GM03348 (cell line): Measurements from ENCODE around the gene TBC1D8.

Source experiments
- DNase-seq: peaks from one replicate; pipeline ENCODE4 v3.0.0; 2012; ENCODE audit warnings: low spot score

Gene TBC1D8

GRCh38 chr2:100997509-100998234, 153.5 kb downstream of the TBC1D8 start:
- DNase-seq: no peak

DNA sequence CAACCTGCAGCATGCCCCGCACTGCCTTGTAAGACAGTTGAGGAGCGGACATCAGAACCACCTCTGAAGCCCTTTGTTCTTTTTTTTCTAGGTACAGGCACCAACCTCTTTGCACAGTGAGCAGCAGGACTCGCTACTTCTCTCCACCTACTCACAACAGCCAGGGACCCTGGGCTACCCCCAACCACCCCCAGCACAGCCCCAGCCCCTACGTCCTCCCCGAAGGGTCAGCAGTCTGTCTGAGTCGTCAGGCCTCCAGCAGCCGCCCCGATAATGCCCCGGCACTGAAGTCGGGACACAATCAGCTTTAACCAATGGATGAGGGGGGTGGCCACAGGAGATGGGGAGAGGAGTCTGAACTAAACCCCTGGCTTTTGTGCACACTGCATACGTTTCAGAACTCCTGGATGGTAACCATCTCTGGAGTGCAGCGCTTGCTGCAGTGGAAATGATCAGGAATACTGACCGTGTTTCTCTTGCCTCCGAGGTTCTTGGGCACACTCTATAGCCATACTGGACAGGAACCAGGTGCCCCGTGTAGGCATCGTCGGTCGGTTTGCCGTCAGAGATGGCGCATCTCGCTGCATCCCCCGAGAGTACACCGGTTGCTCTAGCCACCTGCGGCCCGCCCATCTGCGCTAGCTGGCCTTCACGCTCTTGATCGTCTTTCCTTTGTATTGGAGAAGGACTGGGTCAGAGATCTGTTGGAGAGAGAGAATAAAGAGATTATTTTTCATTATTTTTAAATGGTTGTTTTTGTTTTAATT, 155.7 kb downstream of the TBC1D8 start:
- no peak for DNase-seq

- DNase-seq: no peak
Measured at GRCh38 chr2:100993294-100993693, 157.9 kb downstream of the TBC1D8 start.

DNA sequence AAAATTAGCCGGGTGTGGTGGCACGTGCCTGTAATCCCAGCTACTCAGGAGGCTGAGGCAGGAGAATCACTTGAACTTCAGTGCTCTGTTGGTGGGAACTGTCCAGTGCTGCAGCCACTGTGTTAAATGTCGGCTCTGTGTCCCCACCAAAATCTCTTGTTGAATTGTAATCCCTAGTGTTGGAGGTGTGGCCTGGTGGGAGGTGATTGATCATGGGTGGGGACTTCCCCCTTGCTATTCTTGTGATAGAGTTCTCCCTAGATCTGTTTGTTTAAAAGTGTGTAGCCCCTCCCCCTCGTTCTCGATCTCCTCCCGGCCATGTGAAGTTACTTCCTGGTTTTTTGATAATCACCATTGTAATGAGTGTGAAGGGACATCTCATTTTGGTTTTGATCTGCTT, 158.9 kb downstream of the TBC1D8 start:
- no peak for DNase-seq

DNA sequence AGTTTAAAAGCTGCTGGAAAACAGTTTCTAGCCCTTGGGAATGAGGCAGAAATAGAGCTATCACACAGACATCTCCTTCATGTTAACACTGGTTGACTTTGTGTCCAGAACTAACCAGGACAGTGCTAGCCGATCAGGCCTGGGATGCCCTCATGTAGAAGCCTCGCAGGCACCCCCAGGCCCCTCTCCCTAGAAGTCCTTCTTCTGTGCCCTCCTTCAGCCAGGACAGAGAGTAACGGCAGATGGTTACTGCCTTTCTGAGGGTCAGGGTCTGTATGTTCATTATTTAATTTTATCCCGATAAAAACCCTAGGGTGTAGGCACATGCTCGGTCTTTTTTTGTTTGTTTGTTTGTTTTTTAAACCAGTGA, 159.8 kb downstream of the TBC1D8 start:
- DNase-seq: no peak

GRCh38 chr2:100990650-100991403, 160.4 kb downstream of the TBC1D8 start:
- no peak for DNase-seq

GRCh38 chr2:100990166-100990565, 161.0 kb downstream of the TBC1D8 start:
- no peak for DNase-seq

DNA sequence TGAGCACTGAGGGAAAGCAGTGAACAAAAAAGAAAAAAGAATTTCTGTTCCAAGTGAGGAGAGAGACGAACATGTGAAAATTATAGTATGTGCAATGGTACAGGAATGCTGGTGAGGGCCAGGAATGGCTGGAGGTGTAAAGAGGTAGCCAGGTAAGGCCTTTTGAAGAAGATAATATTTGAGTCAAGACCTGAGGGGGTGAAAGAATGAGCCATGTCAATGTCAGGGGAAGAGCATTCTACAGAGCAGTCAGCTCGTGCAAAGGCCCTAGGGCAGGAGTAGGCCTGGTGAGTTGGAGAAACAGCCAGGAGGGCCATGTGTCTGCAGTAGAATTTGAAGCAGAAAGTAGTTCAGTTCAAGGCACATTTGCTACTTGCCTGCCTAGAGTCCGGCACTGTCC, 161.5 kb downstream of the TBC1D8 start:
- no peak for DNase-seq

DNA sequence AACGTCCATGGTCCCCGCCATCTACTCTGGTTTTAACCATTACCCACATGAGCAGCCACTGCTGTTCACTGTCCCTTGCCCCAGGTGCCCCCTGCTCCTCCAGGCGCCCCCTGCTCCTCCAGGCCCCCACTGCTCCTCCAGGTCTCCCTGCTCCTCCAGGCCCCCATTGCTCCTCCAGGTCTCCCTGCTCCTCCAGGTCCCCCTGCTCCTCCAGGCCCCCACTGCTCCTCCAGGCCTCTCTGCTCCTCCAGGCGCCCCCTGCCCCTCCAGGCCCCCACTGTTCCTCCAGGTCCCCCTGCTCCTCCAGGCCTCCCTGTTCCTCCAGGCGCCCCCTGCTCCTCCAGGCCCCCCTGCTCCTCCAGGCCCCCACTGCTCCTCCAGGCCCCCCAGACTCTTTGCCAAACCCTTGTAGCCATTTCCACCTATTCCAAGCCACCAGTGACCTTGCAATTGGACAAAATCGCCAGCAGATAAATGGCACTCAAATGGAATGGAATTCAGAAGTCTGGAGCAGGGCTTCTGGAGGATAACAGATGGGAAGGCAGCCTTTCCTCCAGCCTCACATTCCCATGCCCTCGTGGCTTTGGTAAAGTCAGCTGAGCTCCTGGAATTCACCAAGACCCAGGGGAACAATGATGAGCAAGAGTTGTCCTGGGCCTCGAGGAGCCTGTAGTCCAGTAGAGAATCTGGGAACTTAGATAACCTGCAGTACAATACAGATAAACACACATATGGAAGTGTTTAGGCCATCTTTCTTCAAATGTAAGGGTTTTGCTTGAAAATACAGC, 162.4 kb downstream of the TBC1D8 start:
- DNase-seq: peak; percentile 69

DNA sequence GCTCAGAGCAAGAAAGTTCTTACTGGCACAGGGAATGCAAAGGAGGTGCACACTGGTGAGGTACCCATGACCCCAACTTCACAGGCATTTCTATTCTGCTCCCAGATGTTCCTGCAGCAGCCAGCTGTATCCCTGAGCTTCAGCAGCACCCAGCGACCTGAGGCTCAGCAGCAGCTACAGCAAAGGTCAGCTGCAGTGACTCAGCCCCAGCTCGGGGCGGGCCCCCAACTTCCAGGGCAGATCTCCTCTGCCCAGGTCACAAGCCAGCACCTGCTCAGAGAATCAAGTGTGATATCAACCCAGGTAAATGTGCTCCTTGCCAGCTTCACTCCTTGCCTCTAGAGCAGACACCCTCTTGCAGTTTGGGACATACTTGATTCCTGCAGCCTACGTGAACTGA, 163.2 kb downstream of the TBC1D8 start:
- DNase-seq: no peak

- DNase-seq: no peak
Measured at GRCh38 chr2:100987536-100987935, 163.6 kb downstream of the TBC1D8 start.

GRCh38 chr2:100986157-100986556, 165.0 kb downstream of the TBC1D8 start:
- no peak for DNase-seq

DNA sequence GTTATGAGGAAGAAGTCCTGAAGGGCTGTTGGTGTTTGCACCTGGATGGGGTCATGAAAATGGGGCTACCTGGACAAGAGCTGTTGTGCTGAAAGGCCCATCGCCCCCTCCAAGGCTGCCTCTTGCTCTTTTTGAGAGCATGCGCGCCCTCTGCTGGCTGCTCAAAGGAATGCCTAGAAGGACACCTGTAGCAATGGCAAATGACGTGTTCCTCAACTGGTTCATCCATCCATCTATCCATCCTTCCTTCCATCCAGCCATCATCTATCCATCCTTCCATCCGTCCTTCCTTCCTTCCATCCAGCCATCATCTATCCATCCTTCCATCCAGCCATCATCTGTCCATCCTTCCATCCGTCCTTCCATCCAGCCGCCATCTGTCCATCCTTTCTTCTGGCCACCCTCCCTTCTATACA, 166.3 kb downstream of the TBC1D8 start:
- peak; percentile 79 for DNase-seq

- no peak for DNase-seq
Measured at GRCh38 chr2:100983684-100984310, 167.4 kb downstream of the TBC1D8 start.

DNA sequence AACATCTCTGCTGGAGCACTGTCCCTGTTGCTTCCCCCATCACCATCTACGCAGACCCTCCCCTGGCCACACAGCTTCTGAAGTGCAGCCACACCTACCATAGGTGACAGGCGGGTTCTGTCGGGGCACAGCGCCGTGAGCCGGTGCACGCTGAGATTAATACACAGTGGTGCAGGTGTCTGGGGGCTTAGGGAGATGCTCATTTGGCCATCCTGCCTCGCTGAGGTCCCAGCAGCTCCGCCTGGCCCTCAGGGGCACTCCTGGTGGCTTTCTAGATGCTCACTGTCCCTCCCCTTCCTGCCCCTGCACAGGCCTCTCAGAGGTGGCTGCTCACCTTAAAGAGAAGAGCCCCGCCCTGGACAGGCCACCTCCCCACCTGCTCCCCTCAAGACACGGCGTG, 168.0 kb downstream of the TBC1D8 start:
- no peak for DNase-seq

GRCh38 chr2:100982431-100982861, 168.7 kb downstream of the TBC1D8 start:
- DNase-seq: no peak

DNA sequence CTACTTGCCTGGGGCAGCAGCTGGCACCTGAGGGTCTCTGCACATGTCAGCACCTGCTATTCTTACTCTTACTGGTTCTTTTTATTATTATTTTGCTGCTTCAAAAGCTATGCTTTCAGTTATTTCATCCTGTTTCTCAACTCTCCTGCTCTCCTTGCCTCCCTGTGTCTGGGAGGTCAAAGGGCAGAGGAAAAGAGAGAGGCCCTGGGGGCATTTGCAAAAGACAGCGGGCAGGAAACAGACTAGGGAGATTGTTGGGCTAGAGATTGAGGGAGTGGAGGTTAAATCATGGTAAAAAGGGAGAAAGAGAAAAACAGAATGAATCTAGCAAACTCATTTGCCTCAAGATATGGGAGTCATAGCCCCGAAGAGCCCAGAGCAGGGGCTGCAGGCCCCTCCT, 170.2 kb downstream of the TBC1D8 start:
- no peak for DNase-seq

DNA sequence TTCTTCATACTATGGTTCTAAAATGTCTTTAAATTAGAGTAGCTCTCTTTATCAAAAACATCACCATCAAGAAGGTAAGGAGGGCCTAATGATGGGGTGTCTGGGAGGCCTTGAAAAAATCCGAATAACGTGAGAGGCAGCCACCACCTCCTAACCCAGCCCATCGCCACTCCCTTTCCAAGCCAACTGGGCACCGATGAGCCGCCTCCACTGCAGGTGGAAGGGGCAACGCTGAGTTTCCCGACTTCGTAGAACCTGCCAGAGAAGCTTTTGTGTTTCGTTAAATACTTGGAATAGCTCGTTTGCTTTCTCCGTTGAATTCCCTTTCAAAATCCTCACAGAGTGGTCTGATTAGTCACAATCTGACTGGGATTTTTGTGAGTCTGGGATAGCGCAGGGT, 171.1 kb downstream of the TBC1D8 start:
- no peak for DNase-seq

GRCh38 chr2:100978582-100979191, 172.5 kb downstream of the TBC1D8 start:
- no peak for DNase-seq

DNA sequence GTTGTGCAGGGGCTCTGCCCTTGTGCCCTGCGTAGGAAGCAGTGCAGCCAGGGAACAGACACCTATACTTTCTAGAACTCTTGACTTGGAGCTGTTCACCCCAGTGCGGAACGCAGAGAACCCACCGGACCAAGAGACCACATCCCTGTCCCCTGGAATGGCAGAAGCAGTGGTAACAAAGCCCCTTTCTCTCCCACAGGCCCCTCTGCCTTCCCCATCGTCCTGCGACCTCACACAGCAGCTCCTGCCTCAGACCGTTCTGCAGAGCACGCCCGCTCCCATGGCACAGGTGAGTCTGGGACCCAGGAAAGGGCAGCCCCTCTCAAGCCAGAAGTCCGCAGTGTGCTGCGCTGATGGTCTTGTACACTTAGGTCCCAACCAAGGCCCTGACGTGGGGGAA, 173.7 kb downstream of the TBC1D8 start:
- no peak for DNase-seq
